H1 (cell line): Measurements from ENCODE around the gene KLHL29. TPM values are rescaled to one million over a fixed set of nuclear protein-coding genes. Genes with fewer than 3 reads are reported as not detected.

Experiments used
- CTCF ChIA-PET: fragments of 300-600 bp; sonication (Branson Sonifier 250); formaldehyde crosslinking; loops from one replicate; lab custom pipeline; 2021; ENCODE audit not compliant: partially characterized antibody; lab: Charles Lee
- POLR2A ChIA-PET: fragments of 300-600 bp; sonication (Branson Sonifier 250); formaldehyde crosslinking; loops from one replicate; lab custom pipeline; 2021; ENCODE audit warnings: inconsistent platforms; ENCODE audit not compliant: partially characterized antibody; lab: Charles Lee
- DNase-seq, 2 experiments: peaks; one replicate each; pipeline versions ENCODE4 v3.0.0 to v3.0.0-alpha.2; 2010 to 2022; ENCODE audit warnings: low spot score in 2 of 2, low read depth in 1 of 2, mixed read lengths in 1 of 2
- FAIRE-seq: peaks from 2 replicates; lab custom pipeline; 2011; peaks lifted over from hg19 to GRCh38; lab: Jason Lieb, UNC
- H2AFZ ChIP-seq: 2 replicates; pipeline ENCODE4 v1.8.1; 2012; ENCODE audit warnings: low read length, inconsistent platforms
- H2AK5ac ChIP-seq: 2 replicates; pipeline ENCODE4 v1.6.1; 2013; ENCODE audit warnings: low read depth, low read length
- H2BK120ac ChIP-seq: replicated peaks from 2 replicates; pipeline ENCODE3; 2013; ENCODE audit warnings: low read depth, low read length, inconsistent platforms
- H2BK12ac ChIP-seq: 2 replicates; pipeline ENCODE4 v1.6.1; 2013; ENCODE audit warnings: low read depth, low read length
- H2BK15ac ChIP-seq: 2 replicates; pipeline ENCODE4 v1.6.1; 2013; ENCODE audit warnings: low read length
- H2BK20ac ChIP-seq: 2 replicates; pipeline ENCODE4 v1.6.1; 2013; ENCODE audit warnings: low read length
- H2BK5ac ChIP-seq: 2 replicates; pipeline ENCODE4 v1.6.1; 2013; ENCODE audit warnings: low read depth, low read length
- H3K14ac ChIP-seq: 2 replicates; pipeline ENCODE4 v1.6.1; 2013; ENCODE audit warnings: inconsistent platforms; ENCODE audit not compliant: insufficient read length
- H3K18ac ChIP-seq: 2 replicates; pipeline ENCODE4 v1.6.1; 2013; ENCODE audit warnings: low read length; ENCODE audit errors: extremely low read depth
- H3K23ac ChIP-seq: 2 replicates; pipeline ENCODE4 v1.6.1; 2013; ENCODE audit warnings: inconsistent platforms; ENCODE audit not compliant: insufficient read length
- H3K23me2 ChIP-seq: 2 replicates; pipeline ENCODE4 v1.6.1; 2013; ENCODE audit warnings: low read depth, low read length
- H3K27ac ChIP-seq: 2 replicates; pipeline ENCODE4 v1.6.1; 2011; ENCODE audit warnings: low read depth, low read length, inconsistent platforms
- H3K27me3 ChIP-seq, 4 experiments: replicated peaks in 1 of 4; 1 replicate in 1 of 4; 2 replicates in 3 of 4; pipeline versions ENCODE4 v1.6.1 to v1.8.1; 2011 to 2013; ENCODE audit warnings: low read length in 3 of 4, mild to moderate bottlenecking in 3 of 4, inconsistent platforms in 2 of 4, mixed read lengths in 2 of 4, moderate library complexity in 1 of 4; ENCODE audit not compliant: control insufficient read depth in 3 of 4, insufficient read depth in 3 of 4; ENCODE audit errors: extremely low read depth in 1 of 4
- H3K36me3 ChIP-seq, 4 experiments: 2 replicates each; pipeline versions ENCODE4 v1.6.1 to v1.8.1; 2011 to 2013; ENCODE audit warnings: mild to moderate bottlenecking in 4 of 4, low read length in 3 of 4, moderate library complexity in 2 of 4, control low read depth in 1 of 4, inconsistent platforms in 1 of 4; ENCODE audit not compliant: insufficient read depth in 4 of 4, control insufficient read depth in 2 of 4
- H3K4ac ChIP-seq: replicated peaks from 2 replicates; pipeline ENCODE3; 2013; ENCODE audit warnings: low read length, low read depth, mixed read lengths, inconsistent platforms; ENCODE audit not compliant: insufficient read length
- H3K4me1 ChIP-seq, 4 experiments: replicated peaks in 1 of 4; 1 replicate in 1 of 4; 2 replicates in 3 of 4; pipeline versions ENCODE4 v1.6.1 to v1.8.1; 2011 to 2013; ENCODE audit warnings: low read length in 3 of 4, inconsistent platforms in 2 of 4, mixed read lengths in 1 of 4; ENCODE audit not compliant: insufficient read depth in 4 of 4, control insufficient read depth in 3 of 4
- H3K4me2 ChIP-seq, 2 experiments: 2 replicates each; pipeline versions ENCODE4 v1.6.1 to v1.8.1; 2011 to 2013; ENCODE audit warnings: low read depth in 2 of 2, low read length in 2 of 2, control low read depth in 1 of 2, inconsistent platforms in 1 of 2, mild to moderate bottlenecking in 1 of 2; ENCODE audit not compliant: insufficient read depth in 1 of 2
- H3K4me3 ChIP-seq, 4 experiments: fragments of 200-600, 300-600 bp in 1 of 4; sonication (generic), shearing (Covaris generic), sonication (Bioruptor Twin) in 1 of 4; 2 replicates each; pipeline versions ENCODE4 v1.5.1 to v1.8.1; 2011 to 2016; ENCODE audit warnings: low read length in 4 of 4, low read depth in 3 of 4, control low read depth in 2 of 4, inconsistent platforms in 2 of 4, mild to moderate bottlenecking in 2 of 4, mixed read lengths in 1 of 4, moderate library complexity in 1 of 4; ENCODE audit not compliant: insufficient read depth in 2 of 4; ENCODE audit errors: extremely low read depth in 1 of 4
- H3K56ac ChIP-seq: replicated peaks from 2 replicates; pipeline ENCODE3; 2013; ENCODE audit warnings: low read depth, mild to moderate bottlenecking, mixed read lengths, low read length, inconsistent platforms; ENCODE audit not compliant: insufficient read length
- H3K79me1 ChIP-seq: 2 replicates; pipeline ENCODE4 v1.6.1; 2013; ENCODE audit warnings: low read depth, low read length, control low read depth
- H3K79me2 ChIP-seq, 2 experiments: 2 replicates each; pipeline versions ENCODE4 v1.6.1 to v1.8.1; 2012 to 2013; ENCODE audit warnings: low read length in 2 of 2, mild to moderate bottlenecking in 2 of 2, inconsistent platforms in 1 of 2; ENCODE audit not compliant: insufficient read depth in 2 of 2, control insufficient read depth in 1 of 2
- H3K9ac ChIP-seq, 4 experiments: replicated peaks in 1 of 4; 1 replicate in 1 of 4; 2 replicates in 3 of 4; pipeline versions ENCODE4 v1.6.1 to v1.8.1; 2011 to 2013; ENCODE audit warnings: low read depth in 3 of 4, low read length in 3 of 4, control low read depth in 2 of 4, mild to moderate bottlenecking in 2 of 4, moderate library complexity in 2 of 4, inconsistent platforms in 1 of 4; ENCODE audit errors: extremely low read depth in 1 of 4
- H3K9me3 ChIP-seq, 2 experiments: 2 replicates each; pipeline versions ENCODE4 v1.6.1 to v1.8.1; 2012 to 2013; ENCODE audit warnings: mild to moderate bottlenecking in 2 of 2, moderate library complexity in 2 of 2, control low read depth in 1 of 2, inconsistent platforms in 1 of 2, low read depth in 1 of 2, low read length in 1 of 2, mixed read lengths in 1 of 2; ENCODE audit not compliant: insufficient read depth in 2 of 2
- H4K20me1 ChIP-seq, 2 experiments: replicated peaks in 1 of 2; 2 replicates each; pipeline versions ENCODE3 to v1.8.1; 2011 to 2013; ENCODE audit warnings: inconsistent platforms in 2 of 2, low read length in 2 of 2, mild to moderate bottlenecking in 1 of 2; ENCODE audit not compliant: insufficient read depth in 2 of 2, control insufficient read depth in 1 of 2
- H4K5ac ChIP-seq: 2 replicates; pipeline ENCODE4 v1.6.1; 2013; ENCODE audit warnings: low read length, low read depth, mixed read lengths, inconsistent platforms; ENCODE audit not compliant: insufficient read length
- H4K8ac ChIP-seq: 2 replicates; pipeline ENCODE4 v1.8.0; 2013; ENCODE audit warnings: mild to moderate bottlenecking, moderate library complexity, low read length, inconsistent platforms; ENCODE audit not compliant: insufficient read depth; ENCODE audit errors: extremely low read depth
- H4K91ac ChIP-seq: replicated peaks from 2 replicates; pipeline ENCODE3; 2013; ENCODE audit warnings: low read length, mixed read lengths, inconsistent platforms; ENCODE audit not compliant: insufficient read length
- CBX8 ChIP-seq: fragments of 300-800, 300-1000 bp; sonication (generic); IDR thresholded peaks from 2 replicates; pipeline ENCODE4 v1.7.1; 2016; ENCODE audit warnings: low read depth, low read length, borderline replicate concordance
- CTBP2 ChIP-seq: IDR thresholded peaks from 2 replicates; pipeline ENCODE4 v1.7.0; 2011; ENCODE audit warnings: borderline replicate concordance, mild to moderate bottlenecking, moderate library complexity, mixed read lengths, low read length; ENCODE audit not compliant: insufficient read depth, insufficient read length
- FOSL1 ChIP-seq: IDR thresholded peaks from 2 replicates; pipeline ENCODE4 v1.6.1; 2011; ENCODE audit warnings: mild to moderate bottlenecking, low read depth, low read length, moderate library complexity; ENCODE audit not compliant: insufficient read depth
- GABPA ChIP-seq: IDR thresholded peaks from 2 replicates; pipeline ENCODE4 v1.6.1; 2011; ENCODE audit warnings: mild to moderate bottlenecking, low read length, moderate library complexity, borderline replicate concordance; ENCODE audit not compliant: insufficient read depth
- HDAC2 ChIP-seq, 2 experiments: fragments of 300-600 bp in 1 of 2; sonication (generic) in 1 of 2; IDR thresholded peaks; 2 replicates each; pipeline ENCODE4 v1.6.1; 2011 to 2012; ENCODE audit warnings: low read depth in 2 of 2, low read length in 2 of 2, mild to moderate bottlenecking in 2 of 2, moderate library complexity in 2 of 2, borderline replicate concordance in 1 of 2, inconsistent platforms in 1 of 2
- SIN3A ChIP-seq, 2 experiments: IDR thresholded peaks in 1 of 2; conservative IDR thresholded peaks in 1 of 2; 2 replicates each; pipeline ENCODE4 v1.6.1; 2011 to 2012; ENCODE audit warnings: low read length in 2 of 2, improper control_type of control experiment in 1 of 2, low read depth in 1 of 2, mild to moderate bottlenecking in 1 of 2
- SIRT6 ChIP-seq: IDR thresholded peaks from one replicate; pipeline ENCODE4 v1.7.1; 2012; ENCODE audit warnings: low read length, inconsistent platforms
- SRF ChIP-seq: IDR thresholded peaks from 2 replicates; pipeline ENCODE4 v1.6.1; 2011; ENCODE audit warnings: mild to moderate bottlenecking, low read depth, low read length, moderate library complexity
- YY1 ChIP-seq: IDR thresholded peaks from 2 replicates; pipeline ENCODE4 v1.6.1; 2011; ENCODE audit warnings: low read depth, mild to moderate bottlenecking, low read length
- WGBS, 2 experiments: shearing (Covaris generic) in 1 of 2; methylation state at CpG; one replicate each; pipeline versions ENCODE4 v1.1.6 to v1.1.7; 2013 to 2015; ENCODE audit warnings: low lambda C conversion rate in 2 of 2, mixed read lengths in 2 of 2, inconsistent platforms in 1 of 2, low coverage in 1 of 2, missing lambda C conversion rate in 1 of 2; ENCODE audit not compliant: insufficient replicate concordance in 2 of 2, insufficient coverage in 1 of 2, insufficient read length in 1 of 2; ENCODE audit errors: extremely low coverage in 1 of 2, missing lambda C conversion rate in 1 of 2; 5-methylcytosine and 5-hydroxymethylcytosine counted together
- polyA plus RNA-seq, 7 experiments: library from polyadenylated mRNA; depleted of rRNA in 3 of 7; stranded (reverse) in 5 of 7; unstranded in 2 of 7; fragments of >200 nt in 5 of 7; fragments of 200-250 nt in 2 of 7; gene quantifications; 1 replicate in 5 of 7; 2 replicates in 1 of 7; 4 replicates in 1 of 7; pipeline versions ENCODE4 v1.2.1 to v1.2.3, GENCODE V29; 2011 to 2013; ENCODE audit warnings: missing spikeins in 2 of 7, mixed read lengths in 2 of 7
- total RNA-seq: library from RNA; stranded (reverse); fragmentation: NEBNext Ultra II Directional; extraction: Animal tissue kit (Norgen Biotek cat#: 25700); gene quantifications from 2 replicates; pipeline ENCODE4 v1.2.1, GENCODE V29; 2021

KLHL29 gene
- total and polyA plus RNA-seq, 2 of the 8 experiments (the other 6 are each of a cell fraction or from before 2014, with no cell fraction given), result 1.1 to 4.7 TPM

DNA sequence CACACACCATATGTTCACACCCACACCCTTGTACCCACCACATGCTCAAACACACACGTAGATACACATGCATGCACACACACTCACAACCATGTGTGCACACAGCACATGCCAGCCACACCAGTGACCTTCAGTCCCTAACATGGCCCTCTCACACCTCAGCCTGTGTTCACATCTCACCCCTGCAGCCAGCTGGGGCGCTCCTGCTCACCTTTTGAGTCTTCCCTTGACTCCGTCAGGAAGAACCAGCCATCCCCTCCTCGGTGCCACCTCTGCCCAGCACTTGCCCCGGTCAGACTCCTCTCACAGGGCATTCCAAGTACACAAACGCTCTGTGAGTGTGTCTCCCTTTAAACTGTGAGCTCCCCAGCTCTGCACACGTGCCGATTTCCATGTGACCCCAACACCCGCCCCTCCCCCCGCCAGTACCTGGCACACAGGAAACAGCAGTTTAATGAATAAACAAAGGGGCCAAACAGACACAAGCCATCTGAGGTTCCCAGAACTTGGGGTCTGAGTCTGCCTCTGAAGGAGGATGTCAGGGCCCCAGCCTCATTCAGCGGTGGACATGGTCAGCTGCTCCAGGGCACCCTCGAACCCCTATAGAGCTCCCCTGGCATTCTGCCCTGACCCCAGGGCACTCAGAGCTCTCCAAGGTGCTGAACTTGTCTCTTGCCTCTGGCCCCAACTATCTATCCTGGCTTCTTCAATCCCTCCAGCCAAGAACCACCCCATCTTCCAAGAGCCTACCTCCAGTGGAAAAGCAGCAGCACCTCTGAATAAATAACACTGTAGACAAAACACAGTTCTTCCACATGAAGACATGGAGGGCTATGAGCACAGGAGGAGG, 289.1 kb downstream of the KLHL29 start:
- Histone ChIP-seq H3K56ac (no peak overlapping the region), H2BK12ac (peak overlapping the region; percentile 98; the same call in 1 of the 2 replicates), H2BK20ac (0 out of 2 replicates have a peak overlapping the region, but pooled peaks have one; percentile 72), H3K79me2 (no peaks in the 10 kb centered on the region), H4K91ac (peak overlapping the region; percentile 92), H2AK5ac (peak overlapping the region; percentile 83; the same call in 1 of the 2 replicates), H3K27me3 (no peaks in the 10 kb centered on the region; a peak in 1 of 7 replicates), H4K8ac (no peak overlapping the region), H3K27ac (no peak overlapping the region), H3K4ac (no peak overlapping the region), H4K5ac (no peak overlapping the region), H3K4me3 (no peak overlapping the region), H3K23me2 (peaks cover 2% of the 10 kb centered on the region; the same call in 1 of the 2 replicates), H4K20me1 (peaks cover 0 to 8% of the 10 kb centered on the region in 2 experiments), H3K36me3 (no peaks in the 10 kb centered on the region), H3K9me3 (no peaks in the 10 kb centered on the region), H3K4me2 (no peak overlapping the region), H3K9ac (no peak overlapping the region), H2BK120ac (no peak overlapping the region), H2BK15ac (peak overlapping the region; percentile 92), H2BK5ac (peak overlapping the region; percentile 68; the same call in 1 of the 2 replicates), H3K4me1 (peaks cover 0 to 6% (median 2%) of the 10 kb centered on the region in 4 experiments; a peak in 3 of 7 replicates), H3K23ac (no peak overlapping the region), H3K18ac (no peak overlapping the region), H2AFZ (no peak overlapping the region), H3K79me1 (no peaks in the 10 kb centered on the region), H3K14ac (no peak overlapping the region)
- ChIA-PET POLR2A (interaction anchor here (1.0 kb wide), 1 partner anchor 13 kb away, joined by 3 read pairs; no protein-coding TSS in a partner anchor), CTCF (interaction anchor here (0.7 to 1.7 kb wide), 6 partner anchors 9 to 343 kb away, joined by 3 to 5 read pairs (median 3); no protein-coding TSS in a partner anchor)
- FAIRE-seq, result no peak
- 85% methylated on average over 8 of the region's 12 CpGs; no CpG with 5 or more reads in 1 of the 2 experiments for WGBS, 2 experiments
- peak in 1 of 2 experiments; percentile 70 for DNase-seq
- TF ChIP-seq YY1, result 0 out of 2 replicates have a peak, but pooled peaks have one; percentile 25
- peak in 1 of 2 experiments; percentile 53; a peak in 1 of 4 replicates for TF ChIP-seq SIN3A (conservative IDR thresholded peaks at IDR 0.05 in 1 of 2, IDR thresholded peaks at IDR 0.05 in 1 of 2; ENCODE audit: low read depth in 1 of 2, low read length in 2 of 2)
- TF ChIP-seq SRF, result no peak
- TF ChIP-seq CBX8, result no peak
- 0 out of 4 replicates have a peak, but pooled peaks of 1 of the 2 experiments have one; percentile 45 for TF ChIP-seq HDAC2 (IDR thresholded peaks at IDR 0.05; ENCODE audit: borderline replicate concordance in 1 of 2, low read depth in 2 of 2, low read length in 2 of 2)
- no peak for TF ChIP-seq GABPA
- TF ChIP-seq FOSL1, result no peak
- no peak for TF ChIP-seq CTBP2
- no peak for TF ChIP-seq SIRT6
